LNCaP clone FGC (cell line): ENCODE measurements around the gene PALLD.

ENCODE experiments used
- DNase-seq: peaks from one replicate; pipeline ENCODE4 v3.0.0-alpha.2; 2011; ENCODE audit warnings: low read depth
- H3K4me3 ChIP-seq: 2 replicates; pipeline ENCODE4 v1.5.1; 2011; ENCODE audit warnings: mild to moderate bottlenecking, low read depth, low read length, control low read depth
- CTCF ChIP-seq: IDR thresholded peaks from 2 replicates; pipeline ENCODE4 v1.5.1; 2012; ENCODE audit warnings: mild to moderate bottlenecking; ENCODE audit not compliant: control insufficient read depth, insufficient read depth; ENCODE audit errors: extremely low read depth

The PALLD gene

DNA sequence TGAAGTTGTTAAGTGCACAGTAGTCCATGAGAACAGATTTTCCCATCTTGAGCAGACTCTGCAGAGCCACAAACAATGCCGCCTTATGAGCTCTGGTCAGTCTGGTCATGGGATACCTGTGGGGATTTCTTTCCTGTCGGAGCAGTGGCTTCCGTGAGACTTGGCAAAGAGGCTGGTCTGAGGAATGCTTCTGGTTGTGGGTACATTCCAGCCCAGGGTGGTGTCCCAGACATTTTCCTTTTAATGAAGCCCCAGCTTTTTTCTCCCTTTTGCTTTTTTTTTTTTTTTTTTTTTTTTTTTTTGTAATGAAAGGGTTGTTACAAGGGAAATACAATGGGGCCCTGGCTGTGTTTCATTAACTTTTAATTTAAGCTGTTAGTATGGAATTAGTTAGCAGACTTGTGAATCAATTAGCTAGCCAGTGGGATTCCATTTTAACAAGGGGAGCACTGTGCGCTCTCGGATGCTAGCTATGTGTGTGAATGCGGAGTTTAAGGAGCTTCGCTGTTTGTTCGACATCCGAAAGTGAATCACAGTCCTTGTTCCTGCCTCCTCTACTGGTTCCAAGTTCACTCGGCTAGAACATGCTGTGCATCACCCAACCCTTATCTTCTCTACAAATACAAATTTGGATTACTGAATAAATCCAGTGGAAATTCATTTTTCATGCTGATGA, 288.1 kb downstream of the PALLD start:
- no peak for DNase-seq
- no peak overlapping the region for H3K4me3 ChIP-seq
- no peak for TF ChIP-seq CTCF

DNA sequence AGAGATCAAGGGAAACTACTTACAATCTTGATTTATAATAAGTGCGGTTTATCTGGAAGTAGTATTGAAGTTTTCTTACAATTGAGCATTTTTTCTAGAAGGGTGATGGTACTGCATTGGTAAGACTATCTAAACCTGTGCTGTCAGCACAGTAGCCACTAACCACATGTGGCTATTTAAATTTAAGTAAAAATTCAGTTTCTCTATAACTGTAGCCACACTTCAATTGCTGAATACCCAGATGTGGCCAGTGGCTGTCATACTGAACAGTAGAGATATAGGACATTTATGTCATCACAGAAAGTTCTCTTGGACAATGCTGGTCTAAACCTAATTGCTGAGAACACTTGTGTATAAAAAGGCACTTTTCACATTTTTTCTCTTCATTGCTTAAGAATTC, 290.5 kb downstream of the PALLD start:
- H3K4me3 ChIP-seq: no peak overlapping the region
- no peak for TF ChIP-seq CTCF

GRCh38 chr4:168787801-168788595, 291.1 kb downstream of the PALLD start:
- no peak for DNase-seq
- no peak for TF ChIP-seq CTCF
- H3K4me3 ChIP-seq: no peak overlapping the region

More for the DNA sequence above, 290.5 kb downstream of the PALLD start:
- no peak for DNase-seq

GRCh38 chr4:168790898-168791297, 294.0 kb downstream of the PALLD start:
- no peak for DNase-seq
- TF ChIP-seq CTCF: no peak
- no peak overlapping the region for H3K4me3 ChIP-seq

DNA sequence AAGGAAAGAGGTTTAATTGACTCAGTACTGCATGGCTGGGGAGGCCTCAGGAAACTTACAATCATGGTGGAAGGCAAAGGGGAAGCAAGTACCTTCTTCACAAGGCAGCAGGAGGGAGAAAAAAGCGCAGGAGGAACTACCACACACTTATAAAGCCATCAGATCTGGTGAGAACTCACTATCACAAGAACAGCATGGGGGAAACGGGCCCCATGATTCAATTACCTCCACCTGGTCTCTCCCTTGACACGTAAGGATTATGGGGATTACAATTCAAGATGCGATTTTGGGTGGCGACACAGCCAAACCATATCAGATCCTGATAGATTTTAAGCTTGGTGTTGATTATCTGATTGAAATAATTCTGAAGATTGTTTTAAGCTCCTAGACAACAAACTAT, 294.5 kb downstream of the PALLD start:
- DNase-seq: no peak
- TF ChIP-seq CTCF: no peak
- no peak overlapping the region for H3K4me3 ChIP-seq

DNA sequence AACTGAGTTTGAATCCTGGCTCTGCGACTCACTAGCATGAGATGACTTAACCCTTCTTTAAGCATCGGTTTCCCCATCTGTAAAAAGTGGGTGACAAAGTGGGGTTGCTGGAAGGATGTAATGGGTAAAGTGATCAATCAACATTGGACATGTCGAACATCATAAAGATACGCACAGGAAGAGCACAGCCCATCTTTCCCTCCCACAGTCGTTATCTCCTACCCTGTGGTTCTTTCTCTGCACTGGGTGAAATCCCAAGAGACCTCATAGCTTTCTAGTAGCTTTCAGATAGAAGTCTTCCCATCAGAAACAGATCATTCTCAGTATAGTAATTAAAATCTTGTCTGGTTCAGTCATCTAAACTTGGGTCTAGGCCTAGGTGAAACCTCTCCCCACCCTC, 296.7 kb downstream of the PALLD start:
- DNase-seq: no peak
- TF ChIP-seq CTCF: no peak
- no peak overlapping the region for H3K4me3 ChIP-seq
